ENCODE results near the gene PGD. TPM values are rescaled to one million over a fixed set of nuclear protein-coding genes. Genes with fewer than 3 reads are reported as not detected.

PGD gene
- 37.9 TPM for total RNA-seq
- long read RNA-seq, transcript PGD-201 (13 exons, 1,885 nt) = major isoform, 53 of 69 reads
- long read RNA-seq, partial matches to known transcripts = 16 of 69 reads
- long read RNA-seq, other reads (novel, unspliced or antisense) = 0 of 69 reads

- ATAC-seq (peak; percentile 98), DNase-seq (peak; percentile 99)
- intact Hi-C loops (cut with micrococcal nuclease) = no loop called here
Observed at GRCh38 chr1:10398734-10399443, at the start of gene PGD. TSS of gene PGD (plus strand) at chr1:10399064. CDS start at chr1:10399118, 54 bp downstream.

GRCh38 chr1:10353282-10353681 lies 45.6 kb upstream of the PGD start:
- intact Hi-C loops (cut with micrococcal nuclease) = no loop called here
- no peak for ATAC-seq
- DNase-seq = no peak

GRCh38 chr1:10353693-10354092 lies 45.2 kb upstream of the PGD start:
- ATAC-seq (no peak), DNase-seq (no peak)
- intact Hi-C loops (cut with micrococcal nuclease) = no loop called here

GRCh38 chr1:10360045-10360444 lies 38.8 kb upstream of the PGD start:
- DNase-seq = no peak
- no peak for ATAC-seq
- intact Hi-C loops (cut with micrococcal nuclease) = no loop called here

- intact Hi-C loops (cut with micrococcal nuclease) = no loop called here
- DNase-seq = peak; percentile 65
- peak; percentile 97 for ATAC-seq
Observed at GRCh38 chr1:10361515-10361914, 37.3 kb upstream of the PGD start.

DNA sequence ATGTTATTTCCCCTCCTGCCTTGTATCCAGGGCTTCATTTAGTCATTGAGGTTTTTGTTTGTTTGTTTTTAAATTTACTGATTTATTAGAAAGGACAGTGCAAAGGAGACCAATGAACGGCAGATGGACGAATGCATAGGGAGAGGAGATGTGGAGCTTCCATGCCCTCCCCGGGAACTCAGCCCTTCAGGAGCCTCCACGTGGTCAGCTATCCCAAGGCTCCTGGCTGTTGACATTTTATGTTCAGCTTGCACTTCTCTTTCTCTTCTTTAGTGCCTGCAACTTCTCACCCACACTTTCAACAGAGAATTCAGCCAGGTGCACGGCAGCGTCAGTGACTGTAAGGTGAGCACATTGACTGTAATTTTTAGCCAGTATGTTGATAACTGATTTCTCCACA lies 30.7 kb upstream of the PGD start:
- ATAC-seq (peak; percentile 63), DNase-seq (no peak)
- intact Hi-C loops (cut with micrococcal nuclease) = no loop called here

DNA sequence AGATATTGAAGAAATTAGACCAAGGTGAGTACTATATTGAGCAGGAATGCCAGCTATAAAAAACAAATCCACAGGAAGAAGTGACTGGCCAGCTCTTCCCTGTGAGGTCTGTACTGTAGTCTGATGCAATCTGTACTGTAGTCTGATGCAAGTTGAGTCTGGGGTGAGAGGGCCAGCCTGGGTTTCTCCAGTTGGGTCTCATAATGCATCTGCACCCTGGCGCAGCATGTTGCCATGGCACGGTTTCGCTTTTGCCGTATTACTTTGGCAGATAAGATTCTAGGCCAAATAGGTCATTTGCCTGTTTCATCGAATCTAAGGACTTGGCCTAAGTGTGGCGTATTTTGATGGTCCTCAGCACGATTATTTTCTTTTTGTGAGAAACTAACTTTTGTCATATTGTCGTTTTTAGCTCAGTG lies 24.4 kb upstream of the PGD start:
- no peak for ATAC-seq
- no peak for DNase-seq
- intact Hi-C loops (cut with micrococcal nuclease) = loop anchor here (10.0 kb wide), 1 partner anchor 50 kb away; no protein-coding TSS in a partner anchor

- intact Hi-C loops (cut with micrococcal nuclease) = loop anchor here (10.0 kb wide), 1 partner anchor 47 kb away; no protein-coding TSS in a partner anchor
- peak; percentile 88 for ATAC-seq
- peak; percentile 58 for DNase-seq
Observed at GRCh38 chr1:10377365-10378029, 21.4 kb upstream of the PGD start.

GRCh38 chr1:10378081-10378841 lies 20.6 kb upstream of the PGD start:
- DNase-seq (peak; percentile 50), ATAC-seq (peak; percentile 43)
- intact Hi-C loops (cut with micrococcal nuclease) = loop anchor here (10.0 kb wide), 1 partner anchor 47 kb away; no protein-coding TSS in a partner anchor

GRCh38 chr1:10379101-10379620 lies 19.7 kb upstream of the PGD start:
- intact Hi-C loops (cut with micrococcal nuclease) = loop anchor here (10.0 kb wide), 1 partner anchor 46 kb away; no protein-coding TSS in a partner anchor
- ATAC-seq = no peak
- DNase-seq = no peak

DNA sequence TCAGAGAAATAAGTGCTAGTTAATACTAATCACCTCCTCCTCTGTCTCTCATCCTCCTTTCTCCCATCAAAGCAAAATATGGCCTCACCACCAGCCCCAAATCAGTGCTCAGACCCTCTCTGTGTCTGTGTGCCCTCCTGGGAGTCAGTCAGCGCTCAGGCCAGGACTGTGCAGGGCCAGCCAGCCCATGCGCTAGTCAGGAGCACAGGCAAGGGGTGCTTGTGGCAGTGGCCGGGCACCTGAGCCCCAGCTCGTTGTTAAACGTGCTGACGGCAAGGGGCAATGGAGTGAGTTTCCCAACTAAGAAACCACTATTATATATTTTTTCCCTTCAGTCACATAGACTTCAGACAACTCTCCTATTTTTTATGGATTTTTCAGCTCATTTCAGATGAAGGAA lies 19.2 kb upstream of the PGD start:
- no peak for ATAC-seq
- DNase-seq = no peak
- intact Hi-C loops (cut with micrococcal nuclease) = loop anchor here (10.0 kb wide), 1 partner anchor 45 kb away; no protein-coding TSS in a partner anchor

GRCh38 chr1:10380594-10381275 lies 18.1 kb upstream of the PGD start:
- no peak for ATAC-seq
- intact Hi-C loops (cut with micrococcal nuclease) = no loop called here

GRCh38 chr1:10383630-10384029 lies 15.2 kb upstream of the PGD start:
- no peak for ATAC-seq
- DNase-seq = no peak
- intact Hi-C loops (cut with micrococcal nuclease) = no loop called here

More at GRCh38 chr1:10380594-10381275, 18.1 kb upstream of the PGD start:
- no peak for DNase-seq

- intact Hi-C loops (cut with micrococcal nuclease) = no loop called here
Observed at GRCh38 chr1:10384219-10384618, 14.6 kb upstream of the PGD start.

GRCh38 chr1:10386761-10387676 lies 11.8 kb upstream of the PGD start:
- DNase-seq (no peak), ATAC-seq (no peak)
- intact Hi-C loops (cut with micrococcal nuclease) = no loop called here

More at GRCh38 chr1:10384219-10384618, 14.6 kb upstream of the PGD start:
- ATAC-seq (no peak), DNase-seq (no peak)

DNA sequence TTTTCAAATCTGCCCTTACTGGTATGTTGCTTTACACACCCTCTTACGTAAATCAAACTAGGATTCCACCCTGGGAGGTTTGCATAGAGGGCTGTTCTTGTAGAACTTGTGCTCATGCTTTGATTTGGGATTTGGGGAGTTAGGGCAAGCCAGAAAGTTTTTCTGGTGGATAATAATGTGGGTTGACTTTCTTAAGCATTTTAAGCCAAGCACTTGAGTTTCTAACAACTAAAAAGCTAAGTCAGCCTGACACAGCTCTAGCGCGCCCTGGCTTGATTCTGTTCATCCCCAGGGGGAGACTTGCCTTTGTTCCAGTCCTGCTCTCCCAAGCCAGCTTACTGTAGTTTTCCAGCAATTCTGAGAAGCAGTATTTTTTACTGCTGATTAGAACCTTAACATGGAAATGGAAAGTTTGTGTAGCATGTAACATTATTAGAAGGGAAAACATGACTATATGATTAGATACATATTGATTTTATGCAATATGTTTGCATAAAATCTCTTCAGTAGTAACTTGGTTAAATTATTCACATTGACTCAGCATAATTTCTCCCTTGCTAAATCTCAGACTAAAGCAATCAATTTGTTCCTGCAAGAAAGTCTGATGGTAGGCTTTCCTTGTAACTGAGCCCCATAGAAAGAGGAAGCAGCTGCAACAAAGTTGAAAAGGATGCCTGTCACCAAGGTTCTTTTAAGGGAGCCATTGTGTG lies 11.0 kb upstream of the PGD start:
- intact Hi-C loops (cut with micrococcal nuclease) = no loop called here
- ATAC-seq (peak; percentile 88), DNase-seq (peak; percentile 49)

DNA sequence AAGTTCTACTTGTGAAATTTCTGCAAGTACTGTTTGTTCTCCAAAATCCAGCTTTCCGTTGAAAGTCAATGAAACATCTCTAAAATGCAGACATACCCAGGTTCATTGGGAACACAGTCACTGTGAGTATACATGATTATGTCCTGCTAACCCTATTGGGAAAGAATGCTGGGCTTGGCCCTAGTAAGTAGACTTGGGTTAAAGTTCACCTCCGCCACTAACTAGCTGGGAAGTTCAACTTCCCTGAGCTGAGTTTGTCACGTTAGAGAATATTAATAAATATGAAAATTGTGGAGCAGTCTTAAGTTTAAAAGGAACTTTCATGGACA lies 10.5 kb upstream of the PGD start:
- intact Hi-C loops (cut with micrococcal nuclease) = no loop called here
- DNase-seq = no peak
- peak; percentile 9 for ATAC-seq
